GM18508 (cell line): ENCODE data around the gene NXN.
"Not testable (repeated sequence)": the region's sequence is repeated elsewhere in the genome, so short reads cannot be mapped to it uniquely, and the experiment has no call there.

Experiments
- ATAC-seq: cut with Tn5 transposase; IDR thresholded peaks from one replicate; pipeline ENCODE4 v1.9.1; 2021; ENCODE audit warnings: moderate number of reproducible peaks; ENCODE audit not compliant: insufficient read depth, unreplicated experiment

Gene NXN

GRCh38 chr17:752002-752619 is 227.5 kb downstream of the NXN start, which contains the start of gene GEMIN4:
TSS of gene GEMIN4 (minus strand) at chr17:752264. CDS start at chr17:752142, 122 bp downstream.
- ATAC-seq = peak; percentile 57

DNA sequence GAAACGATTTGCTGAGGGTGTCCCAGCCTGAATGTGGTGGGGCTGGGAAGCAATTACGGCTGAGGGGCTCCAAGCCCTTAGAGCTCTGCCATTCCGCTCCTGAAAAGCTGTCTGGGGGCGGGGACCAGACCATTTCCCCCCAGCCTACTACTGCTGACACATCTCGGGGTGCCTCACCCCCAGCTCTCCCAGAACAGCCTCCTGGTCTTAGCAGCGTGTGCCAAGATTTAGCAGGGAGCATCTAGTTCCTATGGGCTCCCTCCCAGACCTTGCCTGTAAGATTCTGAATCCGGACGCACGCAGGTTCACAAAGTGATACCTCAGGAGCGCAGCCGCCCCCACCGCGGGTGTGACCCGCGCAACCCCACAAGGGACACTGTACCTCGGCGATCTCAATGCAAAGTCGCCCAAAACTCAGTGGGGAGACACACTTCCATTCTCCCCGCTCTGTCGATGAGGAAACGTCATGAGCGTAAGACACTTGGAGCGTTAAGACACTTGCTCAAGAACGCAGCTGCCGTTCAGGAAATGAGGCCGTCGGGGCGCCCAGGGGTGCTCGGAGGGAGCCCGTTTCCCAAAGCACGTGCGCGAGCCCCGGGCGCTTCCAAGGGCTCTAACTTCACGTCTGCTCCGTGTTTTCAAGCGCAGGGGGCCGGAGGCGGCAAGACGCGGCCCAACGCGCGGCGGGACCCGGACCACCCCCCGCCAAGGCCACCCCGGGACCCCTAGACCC is 228.1 kb downstream of the NXN start:
- no peak for ATAC-seq

DNA sequence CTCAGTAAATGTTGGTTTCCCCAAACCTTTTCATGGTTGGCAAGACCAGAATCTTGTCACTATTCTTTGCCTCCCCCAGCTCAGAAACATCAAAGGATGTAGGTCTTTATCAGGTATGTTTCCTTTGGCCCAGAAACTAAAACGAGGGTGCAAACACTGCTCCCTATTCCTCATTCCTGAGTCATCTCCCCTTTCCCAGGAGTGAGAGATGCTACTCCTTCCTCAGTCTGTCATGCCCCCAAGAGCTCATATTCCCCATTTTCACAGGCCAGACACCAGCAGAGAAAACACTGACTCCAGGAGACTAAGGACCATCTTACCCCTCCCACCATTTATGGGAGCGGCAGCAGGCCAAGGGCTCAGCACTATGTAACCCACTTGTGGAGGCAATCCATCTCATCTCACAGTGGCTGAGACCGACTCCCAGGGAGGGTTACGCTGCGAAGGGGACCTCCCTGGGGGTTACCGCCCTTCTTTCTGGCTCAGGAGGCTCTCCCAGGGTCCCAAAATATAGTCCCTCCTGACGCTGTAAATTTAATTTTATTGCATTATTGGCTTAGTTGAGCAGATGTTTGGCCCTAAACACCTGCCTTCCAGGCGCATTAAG is 229.0 kb downstream of the NXN start:
- ATAC-seq = no peak

DNA sequence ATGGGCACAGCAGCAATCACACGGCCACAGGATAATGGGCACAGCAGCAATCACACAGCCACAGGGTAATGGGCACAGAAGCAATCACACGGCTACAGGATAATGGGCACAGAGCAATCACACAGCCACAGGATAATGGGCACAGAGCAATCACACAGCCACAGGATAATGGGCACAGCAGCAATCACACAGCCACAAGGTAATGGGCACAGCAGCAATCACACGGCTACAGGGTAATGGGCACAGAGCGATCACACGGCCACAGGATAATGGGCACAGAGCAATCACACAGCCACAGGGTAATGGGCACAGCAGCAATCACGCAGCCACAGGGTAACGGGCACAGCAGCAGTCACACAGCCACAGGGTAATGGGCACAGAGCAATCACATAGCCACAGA is 230.2 kb downstream of the NXN start:
- not testable (repeated sequence) for ATAC-seq
